SH-SY5Y (cell line): Measurements from ENCODE around the gene NUMBL.

Source experiments
- GATA2 ChIP-seq: IDR thresholded peaks from 2 replicates; pipeline ENCODE4 v1.6.1; 2011; ENCODE audit warnings: mild to moderate bottlenecking, low read depth, low read length
- GATA3 ChIP-seq: IDR thresholded peaks from 2 replicates; pipeline ENCODE4 v1.6.1; 2011; ENCODE audit warnings: low read depth, mild to moderate bottlenecking, low read length, moderate library complexity

GRCh38 chr19:40633207-40633606 is 57.2 kb downstream of the NUMBL start:
- no peak for TF ChIP-seq GATA3
- TF ChIP-seq GATA2 = no peak
